Keratinocyte (primary cell): Measurements from ENCODE around the gene PLSCR4. TPM values are rescaled to one million over a fixed set of nuclear protein-coding genes. Genes with fewer than 3 reads are reported as not detected.

Source experiments
- DNase-seq: peaks from one replicate; pipeline ENCODE4 v3.0.0-alpha.2; 2011; ENCODE audit warnings: low read depth, missing footprints, low spot score
- FAIRE-seq: peaks from 2 replicates; lab custom pipeline; 2011; peaks lifted over from hg19 to GRCh38; lab: Jason Lieb, UNC
- H2AFZ ChIP-seq: 2 replicates; pipeline ENCODE4 v1.6.0; 2012; ENCODE audit warnings: low read length, control low read depth, inconsistent platforms; ENCODE audit not compliant: control insufficient read depth
- H3K27ac ChIP-seq: 2 replicates; pipeline ENCODE4 v1.5.1; 2011; ENCODE audit warnings: low read length; ENCODE audit not compliant: control insufficient read depth, insufficient read depth
- H3K27me3 ChIP-seq: 3 replicates; pipeline ENCODE4 v1.6.0; 2011; ENCODE audit warnings: low read length; ENCODE audit not compliant: control insufficient read depth, insufficient read depth; ENCODE audit errors: extremely low read depth
- H3K36me3 ChIP-seq, 2 experiments: 2 replicates in 1 of 2; 3 replicates in 1 of 2; pipeline ENCODE4 v1.5.1; 2011; ENCODE audit warnings: low read length in 2 of 2, mild to moderate bottlenecking in 1 of 2; ENCODE audit not compliant: control insufficient read depth in 2 of 2, insufficient read depth in 2 of 2; ENCODE audit errors: extremely low read depth in 1 of 2
- H3K4me1 ChIP-seq: 3 replicates; pipeline ENCODE4 v1.5.1; 2011; ENCODE audit warnings: low read length; ENCODE audit not compliant: control insufficient read depth, insufficient read depth; ENCODE audit errors: extremely low read depth
- H3K4me2 ChIP-seq: 3 replicates; pipeline ENCODE4 v1.6.0; 2011; ENCODE audit warnings: low read depth, low read length; ENCODE audit not compliant: control insufficient read depth, insufficient read depth; ENCODE audit errors: extremely low read depth
- H3K4me3 ChIP-seq, 3 experiments: fragments of 200-600 bp in 1 of 3; sonication (generic) in 1 of 3; 2 replicates in 2 of 3; 3 replicates in 1 of 3; pipeline ENCODE4 v1.5.1; 2011 to 2016; ENCODE audit warnings: low read length in 3 of 3, mild to moderate bottlenecking in 3 of 3, control low read depth in 2 of 3, inconsistent platforms in 1 of 3, low read depth in 1 of 3, mixed read lengths in 1 of 3, mixed run types in 1 of 3, moderate library complexity in 1 of 3; ENCODE audit not compliant: control insufficient read depth in 2 of 3, insufficient read depth in 2 of 3; ENCODE audit errors: extremely low read depth in 1 of 3
- H3K79me2 ChIP-seq: 2 replicates; pipeline ENCODE4 v1.6.0; 2012; ENCODE audit warnings: low read length; ENCODE audit not compliant: control insufficient read depth, insufficient read depth
- H3K9ac ChIP-seq: 3 replicates; pipeline ENCODE4 v1.6.0; 2011; ENCODE audit warnings: low read length; ENCODE audit not compliant: control insufficient read depth, insufficient read depth; ENCODE audit errors: extremely low read depth
- H3K9me1 ChIP-seq: 3 replicates; pipeline ENCODE4 v1.6.0; 2011; ENCODE audit warnings: low read length; ENCODE audit not compliant: control insufficient read depth, insufficient read depth; ENCODE audit errors: extremely low read depth
- H3K9me3 ChIP-seq: 2 replicates; pipeline ENCODE4 v1.5.1; 2012; ENCODE audit warnings: low read depth, low read length; ENCODE audit not compliant: control insufficient read depth
- H4K20me1 ChIP-seq: 3 replicates; pipeline ENCODE4 v1.6.0; 2011; ENCODE audit warnings: low read length; ENCODE audit not compliant: control insufficient read depth, insufficient read depth; ENCODE audit errors: extremely low read depth
- CTCF ChIP-seq, 3 experiments: IDR thresholded peaks in 1 of 3; conservative IDR thresholded peaks in 1 of 3; optimal IDR thresholded peaks in 1 of 3; 2 replicates in 2 of 3; 3 replicates in 1 of 3; pipeline versions ENCODE3 to v1.5.1; 2011; ENCODE audit warnings: low read length in 3 of 3, mild to moderate bottlenecking in 3 of 3, moderate library complexity in 2 of 3, control low read depth in 1 of 3, inconsistent platforms in 1 of 3; ENCODE audit not compliant: insufficient read depth in 2 of 3; ENCODE audit errors: extremely low read depth in 1 of 3
- EZH2 ChIP-seq: IDR thresholded peaks from one replicate; pipeline ENCODE4 v1.6.1; 2012; ENCODE audit warnings: inconsistent platforms, mild to moderate bottlenecking, low read length, moderate library complexity
- dilution Hi-C: fragments of 300-500 bp; cut with MboI; formaldehyde crosslinking; loops from one replicate; pipeline ENCODE4 v1.7.0; 2020; ENCODE audit warnings: low sequenced_read_pairs; ENCODE audit not compliant: extremely low pct_ligation_motif_present
- polyA plus RNA-seq, 5 experiments: library from polyadenylated mRNA; depleted of rRNA in 3 of 5; stranded (reverse) in 3 of 5; stranded (forward) in 1 of 5; unstranded in 1 of 5; fragments of >200 nt; gene quantifications; 1 replicate in 1 of 5; 2 replicates in 3 of 5; 3 replicates in 1 of 5; pipeline versions ENCODE4 v1.2.1 to v1.2.3, GENCODE V29; 2011 to 2012; ENCODE audit warnings: missing spikeins in 2 of 5, low read depth in 1 of 5, low replicate concordance in 1 of 5

PLSCR4 gene
- polyA plus RNA-seq, 1 donor (not counting 4 experiments of a cell fraction or from before 2014, with no cell fraction given), result 1.5 TPM

- Histone ChIP-seq H3K4me2 (peak overlapping the region; percentile 80), H3K4me1 (peaks cover 16% of the 10 kb centered on the region), H3K36me3 (no peaks in the 10 kb centered on the region), H3K4me3 (peak overlapping the region; percentile 50 to 72 (median 65)), H3K27ac (peak overlapping the region; percentile 35), H3K27me3 (no peaks in the 10 kb centered on the region), H4K20me1 (no peaks in the 10 kb centered on the region), H3K9ac (peak overlapping the region; percentile 79), H3K9me1 (no peaks in the 10 kb centered on the region), H2AFZ (peak overlapping the region; percentile 43), H3K9me3 (no peaks in the 10 kb centered on the region), H3K79me2 (peaks cover 15% of the 10 kb centered on the region)
- dilution Hi-C loops, result no loop called here
- DNase-seq (no peak), FAIRE-seq (no peak)
- TF ChIP-seq EZH2 (no peak), CTCF (optimal IDR thresholded peaks at IDR 0.05 in 1 of 3, IDR thresholded peaks at IDR 0.05 in 1 of 3, conservative IDR thresholded peaks at IDR 0.05 in 1 of 3; ENCODE audit: extremely low read depth in 1 of 3, insufficient read depth in 2 of 3, low read length in 3 of 3) (no peak)
Measured at GRCh38 chr3:146159616-146160320, 91.1 kb downstream of the PLSCR4 start.

- H3K4me1 ChIP-seq, result peaks cover 8% of the 10 kb centered on the region
- peak overlapping the region in 1 of 3 experiments; percentile 9 for H3K4me3 ChIP-seq
- TF ChIP-seq CTCF (optimal IDR thresholded peaks at IDR 0.05 in 1 of 3, IDR thresholded peaks at IDR 0.05 in 1 of 3, conservative IDR thresholded peaks at IDR 0.05 in 1 of 3; ENCODE audit: extremely low read depth in 1 of 3, insufficient read depth in 2 of 3, low read length in 3 of 3) (no peak), EZH2 (no peak)
- H3K27ac ChIP-seq, result no peak overlapping the region
- H2AFZ ChIP-seq, result no peak overlapping the region
- dilution Hi-C loops, result no loop called here
- no peaks in the 10 kb centered on the region for H3K9me1 ChIP-seq
- no peak for FAIRE-seq
- H3K4me2 ChIP-seq, result no peak overlapping the region
- peaks cover 15% of the 10 kb centered on the region for H3K79me2 ChIP-seq
- H3K36me3 ChIP-seq, result no peaks in the 10 kb centered on the region
- no peak for DNase-seq
- H3K9me3 ChIP-seq, result no peaks in the 10 kb centered on the region
- no peak overlapping the region for H3K9ac ChIP-seq
- H4K20me1 ChIP-seq, result no peaks in the 10 kb centered on the region
- H3K27me3 ChIP-seq, result no peaks in the 10 kb centered on the region
Measured at GRCh38 chr3:146159037-146159436, 91.9 kb downstream of the PLSCR4 start.
